HG03469 (cell line): ENCODE measurements around the gene USP48.

ENCODE experiments used
- ATAC-seq: cut with Tn5 transposase; IDR thresholded peaks from one replicate; pipeline ENCODE4 v1.9.1; 2021; ENCODE audit warnings: mild to moderate bottlenecking, moderate library complexity, moderate number of reproducible peaks; ENCODE audit not compliant: unreplicated experiment

The USP48 gene

GRCh38 chr1:21749859-21750468 is 33.0 kb downstream of the USP48 start:
- no peak for ATAC-seq

DNA sequence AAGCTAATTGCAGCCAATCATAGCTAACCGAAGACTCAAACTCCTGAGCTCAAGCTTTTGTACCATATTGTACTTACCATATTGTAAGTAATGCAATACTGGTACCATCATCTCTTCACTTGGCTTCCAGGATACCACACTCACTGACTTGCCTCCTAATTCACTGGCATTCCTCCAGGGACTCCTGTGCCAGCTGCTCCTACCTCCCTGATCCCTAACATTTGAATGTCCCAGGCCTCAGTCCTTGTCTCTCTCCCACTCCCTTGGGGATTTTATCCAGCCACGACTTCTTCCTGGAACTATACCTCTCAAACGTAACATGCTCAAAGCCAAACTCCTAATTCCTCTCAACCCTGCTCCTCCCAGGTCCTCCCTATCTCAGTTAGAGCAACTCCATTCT is 33.8 kb downstream of the USP48 start:
- no peak for ATAC-seq

- no peak for ATAC-seq
These were observed 39.5 kb downstream of the USP48 start for GRCh38 chr1:21743476-21743875.

DNA sequence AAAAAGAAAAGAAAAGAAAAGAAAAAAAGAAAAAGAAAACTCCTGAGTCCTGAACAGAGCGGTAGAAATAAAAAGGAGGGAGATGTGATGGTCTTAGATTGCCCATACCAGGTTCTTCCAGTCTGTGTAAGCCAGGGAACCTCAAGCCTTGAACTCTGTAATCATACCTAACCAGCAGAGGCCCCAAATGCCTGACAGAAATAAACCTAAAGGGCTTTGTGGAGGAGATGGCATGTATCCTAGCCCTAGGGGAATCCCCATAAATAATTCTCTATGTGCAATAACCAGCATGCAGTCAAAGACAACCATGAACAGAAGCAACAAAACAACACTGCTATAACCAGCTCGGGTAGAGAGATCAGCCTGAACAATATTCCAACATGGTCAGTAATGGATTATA is 40.4 kb downstream of the USP48 start:
- no peak for ATAC-seq

- ATAC-seq: no peak
These were observed 41.7 kb downstream of the USP48 start for GRCh38 chr1:21741206-21741605.

- ATAC-seq: no peak
These were observed 46.1 kb downstream of the USP48 start for GRCh38 chr1:21736876-21737275.

DNA sequence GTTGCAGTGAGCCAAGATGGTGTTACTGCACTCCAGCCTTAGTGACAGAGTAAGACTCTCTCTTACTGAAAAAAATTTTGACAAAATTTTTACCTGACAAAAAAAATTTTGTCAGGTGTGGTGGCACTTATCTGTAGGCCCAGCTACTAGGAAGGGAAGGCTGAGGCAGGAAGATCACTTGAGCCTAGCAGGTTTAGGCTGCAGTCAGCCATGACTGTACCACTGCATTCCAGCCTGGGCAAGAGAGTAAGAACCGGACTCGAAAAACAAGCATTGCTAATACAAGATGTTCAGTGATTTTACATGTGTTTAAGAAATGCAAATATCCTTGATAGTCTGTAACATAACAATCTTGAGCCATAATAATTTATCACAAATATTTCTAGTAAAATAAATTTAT is 46.9 kb downstream of the USP48 start:
- no peak for ATAC-seq

DNA sequence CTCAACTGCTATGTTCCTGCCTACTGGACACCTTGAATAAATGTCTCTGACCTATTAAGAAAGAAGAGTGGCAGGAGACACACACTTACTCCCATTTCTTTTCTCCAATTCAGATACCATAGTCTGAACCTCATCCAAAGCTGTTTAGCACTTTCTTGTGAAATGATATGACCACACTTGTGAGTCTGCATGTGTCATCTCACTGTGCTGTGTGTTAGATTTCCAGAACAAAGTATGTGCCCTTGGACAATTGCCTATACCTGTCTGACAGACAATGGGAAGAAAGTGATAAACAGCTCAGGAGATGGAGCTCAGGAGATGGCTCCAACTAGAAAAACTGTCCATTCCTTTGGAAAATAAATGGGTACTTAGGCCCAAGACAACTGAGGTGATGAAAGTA is 48.4 kb downstream of the USP48 start:
- ATAC-seq: no peak

DNA sequence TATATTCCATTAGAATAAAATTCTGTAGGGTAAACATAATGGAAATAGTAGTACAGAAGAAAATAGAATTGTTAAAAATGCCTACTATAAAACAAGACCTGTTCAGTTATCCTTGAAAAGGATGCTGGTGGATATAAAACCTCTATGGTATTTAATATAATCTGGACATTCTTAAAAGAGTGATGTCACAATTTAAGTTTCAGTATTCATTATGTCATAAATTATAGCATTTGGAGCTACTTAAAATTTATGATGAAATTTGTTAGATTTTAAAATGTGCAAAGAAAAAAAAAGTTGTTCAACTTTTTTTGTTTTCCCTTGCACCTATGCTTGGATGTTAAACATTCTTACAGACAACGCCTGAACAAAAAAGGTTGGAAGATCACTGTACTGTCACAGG is 50.3 kb downstream of the USP48 start:
- no peak for ATAC-seq

DNA sequence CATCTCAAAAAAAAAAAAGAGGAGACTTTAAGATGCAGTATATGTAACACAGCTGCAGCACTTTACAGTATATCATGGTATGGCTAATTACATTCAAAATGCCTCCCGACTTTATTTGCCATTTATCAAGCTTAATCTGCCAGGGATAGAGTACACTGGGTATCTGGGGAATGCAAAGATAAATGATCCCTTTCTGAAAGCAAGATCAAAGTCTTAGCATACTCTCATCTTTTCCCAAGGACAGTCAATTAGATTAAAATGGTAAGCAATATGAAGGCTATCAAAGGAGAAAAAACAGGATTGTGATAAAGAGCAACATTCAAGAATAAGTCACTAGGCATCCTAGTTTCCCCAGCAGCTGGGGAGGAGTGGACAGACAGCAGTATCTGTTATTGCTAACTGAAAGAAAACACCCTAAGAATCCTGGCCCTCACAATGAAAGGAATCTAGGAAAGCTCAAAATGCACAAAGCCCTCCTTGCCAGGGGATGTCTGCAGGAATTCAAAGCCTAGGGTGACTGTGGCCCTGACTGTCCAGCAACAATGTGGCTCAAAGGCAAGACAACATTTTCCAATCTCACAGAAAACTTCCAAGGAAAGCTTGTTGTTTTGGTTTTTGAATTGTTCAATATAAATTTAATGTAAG is 57.1 kb downstream of the USP48 start:
- ATAC-seq: no peak

GRCh38 chr1:21724570-21724969 is 58.4 kb downstream of the USP48 start:
- no peak for ATAC-seq

GRCh38 chr1:21724098-21724497 is 58.9 kb downstream of the USP48 start:
- ATAC-seq: no peak

- ATAC-seq: no peak
These were observed 61.5 kb downstream of the USP48 start for GRCh38 chr1:21721295-21721985.

- ATAC-seq: no peak
These were observed 66.8 kb downstream of the USP48 start for GRCh38 chr1:21716169-21716568.

GRCh38 chr1:21707891-21708290 is 75.1 kb downstream of the USP48 start:
- ATAC-seq: no peak

- no peak for ATAC-seq
These were observed 75.7 kb downstream of the USP48 start for GRCh38 chr1:21707086-21707840.

DNA sequence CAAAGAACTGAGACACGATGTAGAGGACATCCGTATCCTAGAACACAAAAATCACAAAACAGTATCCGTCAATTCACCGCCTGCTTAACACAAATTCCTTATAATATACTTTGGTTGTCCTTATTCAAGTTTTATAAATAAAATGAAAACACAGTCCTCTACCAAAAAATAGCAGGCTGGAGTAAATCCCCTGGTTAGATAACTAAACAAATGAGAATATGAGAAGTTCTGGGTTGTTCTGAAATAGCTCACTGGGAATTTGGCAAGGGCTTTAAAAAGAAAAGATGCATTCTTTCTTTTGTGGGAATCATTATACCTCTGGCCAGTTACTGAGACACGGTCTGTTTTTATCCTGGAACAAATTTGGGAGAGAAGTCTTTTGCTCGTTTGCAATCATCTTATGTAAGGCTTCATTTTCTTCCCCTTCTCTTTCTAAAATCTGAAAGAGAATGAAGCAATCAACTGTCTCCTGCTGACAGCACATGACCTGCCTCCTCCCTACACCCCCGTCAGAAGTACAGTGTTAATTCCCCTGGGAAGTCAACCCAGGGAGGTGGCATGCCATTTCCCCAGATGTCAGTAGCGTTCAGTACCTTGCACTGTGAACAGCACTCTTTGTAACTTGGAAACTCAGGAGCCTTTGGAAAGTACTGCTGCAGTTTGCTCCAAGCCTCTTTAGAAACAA is 76.7 kb downstream of the USP48 start:
- no peak for ATAC-seq

DNA sequence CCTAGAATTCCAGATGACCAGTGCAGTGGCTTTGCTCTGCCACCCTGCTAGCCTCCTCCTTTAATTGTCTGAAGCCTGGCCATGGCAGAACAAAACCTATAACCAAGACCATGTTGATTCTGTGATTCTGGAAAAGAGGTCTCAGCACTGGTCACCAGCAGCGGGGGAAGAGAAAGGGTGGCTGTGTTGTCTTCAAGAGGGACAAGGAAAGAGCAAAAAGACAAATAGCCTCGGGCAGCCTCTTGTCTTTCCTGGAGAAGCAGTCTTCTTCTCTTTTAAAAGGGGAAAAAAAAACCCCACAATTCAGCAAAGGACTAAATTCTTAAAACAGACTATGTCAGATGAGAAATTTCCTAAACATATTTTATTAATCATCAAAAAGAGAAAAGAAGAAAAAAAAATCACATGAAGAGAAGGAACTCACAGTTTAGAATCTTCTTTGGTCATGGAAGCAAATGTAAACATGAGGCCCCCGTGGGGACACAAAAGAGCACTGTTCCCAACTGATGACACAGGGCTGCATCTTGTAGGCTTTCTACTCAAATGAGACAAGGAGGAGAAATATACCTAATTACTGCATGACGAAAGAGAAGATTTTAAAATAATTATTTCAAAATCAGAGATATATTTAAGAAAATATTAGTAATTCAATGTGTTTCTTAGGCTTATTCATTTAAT is 77.5 kb downstream of the USP48 start:
- no peak for ATAC-seq

DNA sequence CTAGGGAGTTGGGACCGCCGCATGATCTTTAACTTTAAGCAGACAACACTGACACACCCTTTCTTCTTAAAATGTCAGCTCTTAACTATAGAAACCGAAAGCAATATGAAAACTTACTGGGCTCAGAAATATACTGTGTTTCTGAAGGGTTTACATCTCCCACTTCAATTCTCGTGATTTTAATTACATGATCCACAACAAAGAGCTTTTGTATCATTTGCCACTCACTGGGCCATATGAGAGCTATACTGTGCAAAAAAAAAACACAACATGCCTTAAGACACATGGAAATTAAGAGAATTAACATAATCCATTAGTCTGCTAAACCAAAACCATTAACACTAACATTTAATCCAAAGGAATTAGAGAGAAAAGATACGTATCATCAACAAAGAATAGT is 78.8 kb downstream of the USP48 start:
- no peak for ATAC-seq

DNA sequence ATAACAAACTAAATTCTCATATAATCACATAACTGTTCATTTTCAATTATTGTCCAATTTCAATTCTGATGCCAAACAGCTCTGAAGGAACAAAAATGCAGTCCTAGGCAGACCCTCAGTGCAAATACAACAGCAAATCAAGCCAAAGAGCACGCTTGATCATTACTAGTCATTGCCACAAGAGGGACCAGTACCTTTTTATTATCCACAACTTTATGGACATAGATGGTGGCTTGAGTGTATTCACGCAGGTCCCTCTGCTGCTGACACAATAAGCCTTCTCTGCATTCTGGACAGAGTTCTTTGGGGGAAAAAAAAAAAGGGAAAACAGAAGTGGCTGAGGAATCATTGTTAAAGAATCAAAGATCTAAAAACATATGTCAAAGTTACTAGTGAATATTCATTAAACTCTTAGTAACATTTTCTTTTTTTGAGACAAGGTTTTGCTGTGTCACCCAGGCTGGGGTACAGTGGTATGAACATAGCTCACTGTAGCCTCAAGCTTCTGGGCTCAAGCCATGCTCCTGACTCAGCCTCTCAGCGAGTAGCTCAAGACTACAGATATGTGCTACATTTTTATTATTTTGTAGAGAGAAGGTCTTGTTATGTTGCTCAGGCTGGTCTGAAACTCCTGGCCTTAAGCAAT is 79.5 kb downstream of the USP48 start:
- no peak for ATAC-seq
